ENCODE data around the gene OSBPL7.

DNA sequence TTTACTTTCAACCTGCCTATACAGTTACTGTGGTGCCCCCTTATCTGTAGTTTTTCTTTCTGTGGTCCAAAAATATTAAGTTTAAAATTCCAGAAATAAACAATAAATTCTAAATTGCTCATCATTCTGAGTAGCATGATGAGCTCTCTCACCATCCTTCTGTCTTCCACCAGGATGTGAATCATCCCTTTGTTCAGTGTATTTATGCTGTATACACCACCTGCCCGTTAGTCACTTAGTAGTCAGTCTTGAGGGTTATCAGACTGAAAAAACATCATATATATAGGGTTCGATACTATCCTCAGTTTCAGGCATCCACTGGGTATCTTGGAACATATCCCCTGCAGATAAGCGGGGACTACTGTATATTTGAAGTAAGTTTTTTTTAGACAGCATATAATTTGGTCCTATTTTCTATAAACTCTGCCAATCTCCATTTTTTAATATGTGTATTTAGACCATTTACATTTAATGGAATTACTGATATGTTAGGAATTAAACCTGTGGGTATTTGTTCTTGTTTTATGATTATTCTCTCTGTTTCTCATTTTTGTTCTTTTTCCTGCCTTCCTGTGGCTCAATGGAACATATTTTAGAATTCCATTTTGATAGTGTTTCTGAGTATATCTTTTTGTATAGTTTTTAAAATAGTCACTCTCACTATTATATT is 57.5 kb downstream of the OSBPL7 start:
- TF ChIP-seq RCOR1 (IDR thresholded peaks at IDR 0.05; ENCODE audit: insufficient replicate concordance, low read length) (no peak), POLR2A (IDR thresholded peaks at IDR 0.05; ENCODE audit: low read depth, low read length) (no peak), CHD1 (IDR thresholded peaks at IDR 0.05; ENCODE audit: low read depth, low read length) (no peak), MAFK (IDR thresholded peaks at IDR 0.05; ENCODE audit: low read depth, low read length) (no peak), FOS (IDR thresholded peaks at IDR 0.05; ENCODE audit: low read depth, low read length) (no peak), MXI1 (IDR thresholded peaks at IDR 0.05; ENCODE audit: borderline replicate concordance, low read depth, low read length) (no peak), NFE2L2 (IDR thresholded peaks at IDR 0.05; ENCODE audit: low read depth, low read length) (no peak)
- TF ChIP-seq, protein P1, sequence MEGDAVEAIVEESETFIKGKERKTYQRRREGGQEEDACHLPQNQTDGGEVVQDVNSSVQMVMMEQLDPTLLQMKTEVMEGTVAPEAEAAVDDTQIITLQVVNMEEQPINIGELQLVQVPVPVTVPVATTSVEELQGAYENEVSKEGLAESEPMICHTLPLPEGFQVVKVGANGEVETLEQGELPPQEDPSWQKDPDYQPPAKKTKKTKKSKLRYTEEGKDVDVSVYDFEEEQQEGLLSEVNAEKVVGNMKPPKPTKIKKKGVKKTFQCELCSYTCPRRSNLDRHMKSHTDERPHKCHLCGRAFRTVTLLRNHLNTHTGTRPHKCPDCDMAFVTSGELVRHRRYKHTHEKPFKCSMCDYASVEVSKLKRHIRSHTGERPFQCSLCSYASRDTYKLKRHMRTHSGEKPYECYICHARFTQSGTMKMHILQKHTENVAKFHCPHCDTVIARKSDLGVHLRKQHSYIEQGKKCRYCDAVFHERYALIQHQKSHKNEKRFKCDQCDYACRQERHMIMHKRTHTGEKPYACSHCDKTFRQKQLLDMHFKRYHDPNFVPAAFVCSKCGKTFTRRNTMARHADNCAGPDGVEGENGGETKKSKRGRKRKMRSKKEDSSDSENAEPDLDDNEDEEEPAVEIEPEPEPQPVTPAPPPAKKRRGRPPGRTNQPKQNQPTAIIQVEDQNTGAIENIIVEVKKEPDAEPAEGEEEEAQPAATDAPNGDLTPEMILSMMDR (conservative IDR thresholded peaks at IDR 0.05; ENCODE audit: low read depth, low read length) = no peak

Data from IMR-90 (cell line).